K562 (cell line): ENCODE data around the gene MED28. TPM values are rescaled to one million over a fixed set of nuclear protein-coding genes. Genes with fewer than 3 reads are reported as not detected.
A peak's percentile ranks its signal among the peaks of the same experiment; 100 is the strongest.

Experiments
- ARID4B ChIP-seq: sonication (generic); formaldehyde crosslinking; IDR thresholded peaks from 2 replicates; pipeline ENCODE4 v1.8.0; 2022; ENCODE audit warnings: mild to moderate bottlenecking, missing genetic modification reagents
- FOS ChIP-seq: IDR thresholded peaks from 3 replicates; pipeline ENCODE4 v1.6.1; 2011; ENCODE audit not compliant: insufficient read length; ENCODE audit errors: extremely low read depth
- FOSL1 ChIP-seq: fragments of 200-800 bp; sonication (Bioruptor generic); conservative IDR thresholded peaks from 2 replicates; pipeline ENCODE4 v1.6.1; 2016; ENCODE audit warnings: missing genetic modification characterization, missing compliant biosample characterization
- NR2C1 ChIP-seq, 2 experiments: fragments of 450-650 bp; IDR thresholded peaks; 2 replicates each; pipeline ENCODE4 v1.6.1; 2017; ENCODE audit warnings: mild to moderate bottlenecking in 2 of 2, antibody characterized with exemption in 1 of 2, inconsistent platforms in 1 of 2, missing compliant biosample characterization in 1 of 2, missing genetic modification characterization in 1 of 2
- SMAD4 ChIP-seq: fragments of 250-450 bp; sonication (Bioruptor Pico); conservative IDR thresholded peaks from 2 replicates; pipeline ENCODE4 v1.8.0; 2021; ENCODE audit warnings: inconsistent platforms, mild to moderate bottlenecking, moderate library complexity
- THAP12 ChIP-seq: fragments of 250-450 bp; sonication (Bioruptor Pico); IDR thresholded peaks from 2 replicates; pipeline ENCODE4 v1.9.0; 2021; ENCODE audit warnings: mild to moderate bottlenecking, inconsistent platforms
- ZNF239 ChIP-seq: fragments of 250-450 bp; sonication (Bioruptor Pico); IDR thresholded peaks from 2 replicates; pipeline ENCODE4 v1.4.0; 2020; ENCODE audit warnings: mild to moderate bottlenecking
- ZNF253 ChIP-seq: fragments of 250-450 bp; sonication (Bioruptor Pico); conservative IDR thresholded peaks from 2 replicates; pipeline ENCODE4 v1.6.1; 2021; ENCODE audit warnings: mild to moderate bottlenecking
- ZSCAN32 ChIP-seq: fragments of 450-650 bp; formaldehyde crosslinking; IDR thresholded peaks from 2 replicates; pipeline ENCODE4 v1.4.0; 2020; ENCODE audit warnings: mild to moderate bottlenecking, moderate library complexity
- polyA plus RNA-seq, 8 experiments: library from polyadenylated mRNA; depleted of rRNA in 4 of 8; stranded (reverse) in 5 of 8; unstranded in 3 of 8; fragments of >200 nt; fragmentation: Nextera tagmentation in 2 of 8; fragmentation: Illumina TruSeq in 1 of 8; extraction: Ambion mirVana in 2 of 8; extraction: Trizol in 1 of 8; gene quantifications; 2 replicates each; pipeline versions ENCODE4 v1.2.1 to v1.2.3, GENCODE V29; 2011 to 2014; ENCODE audit warnings: inconsistent platforms in 1 of 8, missing spikeins in 1 of 8
- total RNA-seq, 7 experiments: library from RNA; depleted of rRNA in 6 of 7; stranded (reverse); fragments of >200 nt in 6 of 7; fragmentation: Illumina TruSeq in 2 of 7; extraction: Trizol in 2 of 7; gene quantifications; 2 replicates each; pipeline versions ENCODE4 v1.2.1 to v1.2.3, GENCODE V29; 2011 to 2021; ENCODE audit warnings: low replicate concordance in 1 of 7
- TF ChIP-seq, protein P1 (sequence below): sonication (generic); formaldehyde crosslinking; IDR thresholded peaks from 2 replicates; pipeline ENCODE4 v1.8.1; 2023; ENCODE audit warnings: mild to moderate bottlenecking, missing genetic modification reagents
- TF ChIP-seq, protein P2 (sequence below): fragments of 450-650 bp; IDR thresholded peaks from 2 replicates; pipeline ENCODE4 v1.6.1; 2016; ENCODE audit warnings: borderline replicate concordance
- TF ChIP-seq, protein P3 (sequence below): sonication (generic); formaldehyde crosslinking; IDR thresholded peaks from 2 replicates; pipeline ENCODE4 v1.9.0; 2022; ENCODE audit warnings: mild to moderate bottlenecking, missing genetic modification reagents

Gene MED28
- total and polyA plus RNA-seq, 9 of the 15 experiments (the other 6 are each of a cell fraction or from before 2014, with no cell fraction given) = 15.5 to 93.8 (median 50.5) TPM

- TF ChIP-seq ARID4B (CRISPR knock-in tag) (peak; percentile 82), THAP12 (CRISPR knock-in tag) (peak; percentile 48; the same call in 1 of the 2 replicates), SMAD4 (peak; percentile 21; the same call in 1 of the 2 replicates), FOS (peak; percentile 12), ZNF253 (CRISPR knock-in tag) (no peak), ZNF239 (CRISPR knock-in tag) (no peak), FOSL1 (tag) (peak; percentile 35), NR2C1 (IDR thresholded peaks at IDR 0.05) (no peak; the same call in 1 of the 2 replicates), NR2C1 (tag; IDR thresholded peaks at IDR 0.05) (0 out of 2 replicates have a peak, but pooled peaks have one; percentile 16), ZSCAN32 (CRISPR knock-in tag) (no peak)
- TF ChIP-seq, protein P1, sequence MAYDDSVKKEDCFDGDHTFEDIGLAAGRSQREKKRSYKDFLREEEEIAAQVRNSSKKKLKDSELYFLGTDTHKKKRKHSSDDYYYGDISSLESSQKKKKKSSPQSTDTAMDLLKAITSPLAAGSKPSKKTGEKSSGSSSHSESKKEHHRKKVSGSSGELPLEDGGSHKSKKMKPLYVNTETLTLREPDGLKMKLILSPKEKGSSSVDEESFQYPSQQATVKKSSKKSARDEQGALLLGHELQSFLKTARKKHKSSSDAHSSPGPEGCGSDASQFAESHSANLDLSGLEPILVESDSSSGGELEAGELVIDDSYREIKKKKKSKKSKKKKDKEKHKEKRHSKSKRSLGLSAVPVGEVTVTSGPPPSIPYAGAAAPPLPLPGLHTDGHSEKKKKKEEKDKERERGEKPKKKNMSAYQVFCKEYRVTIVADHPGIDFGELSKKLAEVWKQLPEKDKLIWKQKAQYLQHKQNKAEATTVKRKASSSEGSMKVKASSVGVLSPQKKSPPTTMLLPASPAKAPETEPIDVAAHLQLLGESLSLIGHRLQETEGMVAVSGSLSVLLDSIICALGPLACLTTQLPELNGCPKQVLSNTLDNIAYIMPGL (CRISPR knock-in tag) = no peak
- TF ChIP-seq, protein P2, sequence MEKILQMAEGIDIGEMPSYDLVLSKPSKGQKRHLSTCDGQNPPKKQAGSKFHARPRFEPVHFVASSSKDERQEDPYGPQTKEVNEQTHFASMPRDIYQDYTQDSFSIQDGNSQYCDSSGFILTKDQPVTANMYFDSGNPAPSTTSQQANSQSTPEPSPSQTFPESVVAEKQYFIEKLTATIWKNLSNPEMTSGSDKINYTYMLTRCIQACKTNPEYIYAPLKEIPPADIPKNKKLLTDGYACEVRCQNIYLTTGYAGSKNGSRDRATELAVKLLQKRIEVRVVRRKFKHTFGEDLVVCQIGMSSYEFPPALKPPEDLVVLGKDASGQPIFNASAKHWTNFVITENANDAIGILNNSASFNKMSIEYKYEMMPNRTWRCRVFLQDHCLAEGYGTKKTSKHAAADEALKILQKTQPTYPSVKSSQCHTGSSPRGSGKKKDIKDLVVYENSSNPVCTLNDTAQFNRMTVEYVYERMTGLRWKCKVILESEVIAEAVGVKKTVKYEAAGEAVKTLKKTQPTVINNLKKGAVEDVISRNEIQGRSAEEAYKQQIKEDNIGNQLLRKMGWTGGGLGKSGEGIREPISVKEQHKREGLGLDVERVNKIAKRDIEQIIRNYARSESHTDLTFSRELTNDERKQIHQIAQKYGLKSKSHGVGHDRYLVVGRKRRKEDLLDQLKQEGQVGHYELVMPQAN = peak; percentile 86
- TF ChIP-seq, protein P3, sequence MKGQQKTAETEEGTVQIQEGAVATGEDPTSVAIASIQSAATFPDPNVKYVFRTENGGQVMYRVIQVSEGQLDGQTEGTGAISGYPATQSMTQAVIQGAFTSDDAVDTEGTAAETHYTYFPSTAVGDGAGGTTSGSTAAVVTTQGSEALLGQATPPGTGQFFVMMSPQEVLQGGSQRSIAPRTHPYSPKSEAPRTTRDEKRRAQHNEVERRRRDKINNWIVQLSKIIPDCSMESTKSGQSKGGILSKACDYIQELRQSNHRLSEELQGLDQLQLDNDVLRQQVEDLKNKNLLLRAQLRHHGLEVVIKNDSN (CRISPR knock-in tag) = peak; percentile 98
Measured at GRCh38 chr4:17614416-17615299, at the start of gene MED28 (continued).
